ENCODE data around the gene RHAG.
"Not testable (repeated sequence)": the region's sequence is repeated elsewhere in the genome, so short reads cannot be mapped to it uniquely, and the experiment has no call there.

RHAG gene

GRCh38 chr6:49647476-49647875 lies 10.8 kb upstream of the RHAG start:
- Mint-ChIP-seq H3K36me3 (ENCODE audit: low read depth) (no peaks in the 10 kb centered on the region), H3K27me3 (ENCODE audit: low read depth) (peaks cover 5% of the 10 kb centered on the region), H3K4me1 (ENCODE audit: low read depth) (no peaks in the 10 kb centered on the region), H3K27ac (no peak overlapping the region), H3K4me3 (no peak overlapping the region), H3K9me3 (no peaks in the 10 kb centered on the region)

DNA sequence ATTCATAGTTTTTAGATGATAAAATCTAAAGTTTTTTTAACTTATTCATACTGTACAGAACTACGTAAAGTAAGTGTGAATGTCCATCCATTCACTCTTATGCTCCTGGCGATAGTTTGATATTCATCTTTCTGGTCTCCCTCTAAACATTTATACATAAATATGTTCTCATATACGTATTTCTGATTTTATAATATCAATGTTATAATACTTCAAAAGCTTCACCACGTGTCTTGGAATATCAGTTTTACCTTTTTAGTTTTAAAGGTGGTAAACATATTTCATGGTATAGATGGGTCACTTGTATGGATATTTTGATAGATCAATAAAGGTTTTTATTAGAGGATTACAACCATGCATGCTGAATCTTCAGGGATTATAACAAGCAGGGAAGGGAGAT lies 10.3 kb upstream of the RHAG start:
- Mint-ChIP-seq H3K4me1 (ENCODE audit: low read depth) (no peaks in the 10 kb centered on the region), H3K27ac (no peak overlapping the region), H3K36me3 (ENCODE audit: low read depth) (no peaks in the 10 kb centered on the region), H3K9me3 (no peaks in the 10 kb centered on the region), H3K4me3 (no peak overlapping the region), H3K27me3 (ENCODE audit: low read depth) (peaks cover 5% of the 10 kb centered on the region)

- Mint-ChIP-seq H3K27me3 (ENCODE audit: low read depth) (peaks cover 5% of the 10 kb centered on the region), H3K4me3 (no peak overlapping the region), H3K9me3 (no peaks in the 10 kb centered on the region), H3K4me1 (ENCODE audit: low read depth) (no peaks in the 10 kb centered on the region), H3K27ac (no peak overlapping the region), H3K36me3 (ENCODE audit: low read depth) (no peaks in the 10 kb centered on the region)
Measured at GRCh38 chr6:49646130-49646824, 9.6 kb upstream of the RHAG start.

GRCh38 chr6:49645139-49645538 lies 8.5 kb upstream of the RHAG start:
- no peaks in the 10 kb centered on the region for H3K36me3 Mint-ChIP-seq (ENCODE audit: low read depth)

GRCh38 chr6:49639177-49639817 lies 2.7 kb upstream of the RHAG start:
- Mint-ChIP-seq H3K4me3 (no peak overlapping the region), H3K27ac (no peak overlapping the region), H3K9me3 (no peaks in the 10 kb centered on the region), H3K4me1 (ENCODE audit: low read depth) (no peaks in the 10 kb centered on the region), H3K36me3 (ENCODE audit: low read depth) (no peaks in the 10 kb centered on the region), H3K27me3 (ENCODE audit: low read depth) (no peaks in the 10 kb centered on the region)

More at GRCh38 chr6:49645139-49645538, 8.5 kb upstream of the RHAG start:
- Mint-ChIP-seq H3K27ac (no peak overlapping the region), H3K4me1 (ENCODE audit: low read depth) (no peaks in the 10 kb centered on the region), H3K9me3 (no peaks in the 10 kb centered on the region), H3K27me3 (ENCODE audit: low read depth) (peaks cover 5% of the 10 kb centered on the region), H3K4me3 (no peak overlapping the region)

- no peaks in the 10 kb centered on the region for H3K4me1 Mint-ChIP-seq (ENCODE audit: low read depth)
- H3K27me3 Mint-ChIP-seq (ENCODE audit: low read depth), result no peaks in the 10 kb centered on the region
- H3K36me3 Mint-ChIP-seq (ENCODE audit: low read depth), result no peaks in the 10 kb centered on the region
- no peak overlapping the region for H3K4me3 Mint-ChIP-seq
- no peaks in the 10 kb centered on the region for H3K9me3 Mint-ChIP-seq
- no peak overlapping the region for H3K27ac Mint-ChIP-seq
Measured at GRCh38 chr6:49637350-49637731, 702 bp upstream of the RHAG start.

GRCh38 chr6:49635978-49636712 lies 494 bp downstream of the RHAG start:
- no peaks in the 10 kb centered on the region for H3K4me1 Mint-ChIP-seq (ENCODE audit: low read depth)
- H3K4me3 Mint-ChIP-seq, result no peak overlapping the region
- no peaks in the 10 kb centered on the region for H3K9me3 Mint-ChIP-seq
- H3K27ac Mint-ChIP-seq, result no peak overlapping the region
- H3K27me3 Mint-ChIP-seq (ENCODE audit: low read depth), result no peaks in the 10 kb centered on the region
- no peaks in the 10 kb centered on the region for H3K36me3 Mint-ChIP-seq (ENCODE audit: low read depth)

- no peaks in the 10 kb centered on the region for H3K27me3 Mint-ChIP-seq (ENCODE audit: low read depth)
- no peaks in the 10 kb centered on the region for H3K9me3 Mint-ChIP-seq
- H3K4me1 Mint-ChIP-seq (ENCODE audit: low read depth), result no peaks in the 10 kb centered on the region
- no peaks in the 10 kb centered on the region for H3K36me3 Mint-ChIP-seq (ENCODE audit: low read depth)
- no peak overlapping the region for H3K4me3 Mint-ChIP-seq
- no peak overlapping the region for H3K27ac Mint-ChIP-seq
Measured at GRCh38 chr6:49635480-49635879, 1.2 kb downstream of the RHAG start.

GRCh38 chr6:49634836-49635218 lies 1.8 kb downstream of the RHAG start:
- Mint-ChIP-seq H3K4me3 (no peak overlapping the region), H3K27ac (no peak overlapping the region), H3K36me3 (ENCODE audit: low read depth) (no peaks in the 10 kb centered on the region), H3K9me3 (no peaks in the 10 kb centered on the region), H3K4me1 (ENCODE audit: low read depth) (no peaks in the 10 kb centered on the region), H3K27me3 (ENCODE audit: low read depth) (no peaks in the 10 kb centered on the region)

DNA sequence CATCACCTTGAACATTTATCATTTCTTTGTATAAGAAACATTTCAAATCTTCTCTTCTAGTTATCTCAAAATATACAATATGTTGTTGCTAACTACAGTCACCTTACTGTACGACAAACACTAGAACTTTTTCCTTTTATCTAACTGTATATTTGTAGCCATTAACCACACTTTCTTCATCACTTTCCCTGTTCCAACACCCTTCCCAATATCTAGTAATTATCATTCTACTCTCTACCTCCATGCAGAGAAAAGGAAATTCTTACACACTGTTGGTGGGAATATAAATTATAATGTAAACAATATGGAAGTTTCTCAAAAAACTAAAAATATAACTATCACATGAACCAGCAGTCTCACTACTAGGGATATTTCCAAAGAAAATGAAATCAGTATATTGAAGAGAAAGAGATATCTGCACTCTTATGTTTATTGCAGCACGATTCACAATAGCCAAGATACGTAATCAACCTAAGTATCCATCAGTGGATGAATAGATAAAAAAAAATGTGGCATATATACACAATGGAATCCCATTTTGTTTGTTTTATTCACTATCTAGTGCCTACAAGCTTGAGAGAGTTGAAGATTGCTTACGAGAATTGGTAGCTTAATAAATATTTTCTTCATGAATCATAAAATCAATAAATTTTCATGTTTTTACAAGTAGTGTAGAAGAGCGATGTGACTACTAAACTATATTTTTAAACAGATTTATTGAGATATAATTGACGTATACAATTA lies 2.4 kb downstream of the RHAG start:
- Mint-ChIP-seq H3K9me3 (no peaks in the 10 kb centered on the region), H3K36me3 (ENCODE audit: low read depth) (no peaks in the 10 kb centered on the region), H3K4me1 (ENCODE audit: low read depth) (no peaks in the 10 kb centered on the region), H3K27me3 (ENCODE audit: low read depth) (no peaks in the 10 kb centered on the region), H3K4me3 (no peak overlapping the region), H3K27ac (no peak overlapping the region)

- Mint-ChIP-seq H3K9me3 (no peaks in the 10 kb centered on the region), H3K27me3 (ENCODE audit: low read depth) (no peaks in the 10 kb centered on the region), H3K27ac (no peak overlapping the region), H3K4me1 (ENCODE audit: low read depth) (no peaks in the 10 kb centered on the region), H3K4me3 (no peak overlapping the region), H3K36me3 (ENCODE audit: low read depth) (no peaks in the 10 kb centered on the region)
Measured at GRCh38 chr6:49633541-49633940, 3.1 kb downstream of the RHAG start.

- no peaks in the 10 kb centered on the region for H3K4me1 Mint-ChIP-seq (ENCODE audit: low read depth)
- no peaks in the 10 kb centered on the region for H3K9me3 Mint-ChIP-seq
- no peak overlapping the region for H3K4me3 Mint-ChIP-seq
- no peak overlapping the region for H3K27ac Mint-ChIP-seq
- H3K27me3 Mint-ChIP-seq (ENCODE audit: low read depth), result no peaks in the 10 kb centered on the region
- no peaks in the 10 kb centered on the region for H3K36me3 Mint-ChIP-seq (ENCODE audit: low read depth)
Measured at GRCh38 chr6:49632727-49633126, 3.9 kb downstream of the RHAG start.

- not testable (repeated sequence) for H3K27ac Mint-ChIP-seq; H3K9me3 Mint-ChIP-seq; H3K4me1 Mint-ChIP-seq (ENCODE audit: low read depth); H3K36me3 Mint-ChIP-seq (ENCODE audit: low read depth); H3K4me3 Mint-ChIP-seq; H3K27me3 Mint-ChIP-seq (ENCODE audit: low read depth)
Measured at GRCh38 chr6:49629485-49630088, 7.1 kb downstream of the RHAG start.

GRCh38 chr6:49626811-49627210 lies 9.8 kb downstream of the RHAG start:
- Mint-ChIP-seq H3K27ac (no peak overlapping the region), H3K27me3 (ENCODE audit: low read depth) (no peaks in the 10 kb centered on the region), H3K36me3 (ENCODE audit: low read depth) (no peaks in the 10 kb centered on the region), H3K4me1 (ENCODE audit: low read depth) (no peaks in the 10 kb centered on the region), H3K4me3 (no peak overlapping the region), H3K9me3 (no peaks in the 10 kb centered on the region)

Measured in T-helper 1 cell treated with Interleukin-12 subunit alpha and Interleukin-12 subunit beta and Interleukin-4 antibody, amounts not matched to agents 30 μg/mL and 1 μg/mL, for 36 hours (primary cell).